ENCODE results near the gene GRIK2.

GRCh38 chr6:101740631-101741030 is 347.1 kb downstream of the GRIK2 start:
- TF ChIP-seq CTCF (IDR thresholded peaks at IDR 0.05) = no peak
- TF ChIP-seq POLR2A (IDR thresholded peaks at IDR 0.05) = no peak
- TF ChIP-seq POLR2AphosphoS5 (IDR thresholded peaks at IDR 0.05) = no peak
- TF ChIP-seq EP300 (IDR thresholded peaks at IDR 0.05; ENCODE audit: low read depth) = no peak
